ENCODE data around the gene SPATS2. TPM values are rescaled to one million over a fixed set of nuclear protein-coding genes. Genes with fewer than 3 reads are reported as not detected.

Gene SPATS2
- polyA plus RNA-seq, 1 experiment: 100 TPM

- ChIA-PET CTCF (interaction anchor here (0.8 to 2.8 kb wide), 7 partner anchors 8 to 191 kb away, joined by 3 to 18 read pairs (median 10); no protein-coding TSS in a partner anchor), POLR2A (interaction anchor here (0.6 to 1.6 kb wide), 12 partner anchors 8 to 516 kb away, joined by 3 to 11 read pairs (median 3); partner anchors contain the start of genes FAM186B, PRPH, SPATS2 and TUBA1A)
- TF ChIP-seq CTCF (IDR thresholded peaks at IDR 0.05; ENCODE audit: low read depth, low read length): no peak
- Histone ChIP-seq H3K27ac (ENCODE audit: low read depth, low read length) (no peak overlapping the region), H3K27me3 (ENCODE audit: control insufficient read depth, insufficient read depth, low read length) (peaks cover 4% of the 10 kb centered on the region), H3K4me3 (ENCODE audit: low read depth, low read length) (peak overlapping the region; percentile 84), H3K9me3 (ENCODE audit: control insufficient read depth, insufficient read depth, low read length) (no peaks in the 10 kb centered on the region)
- no peak for DNase-seq (ENCODE audit: low read depth, low spot score)
Observed at GRCh38 chr12:49323524-49324097, 43.7 kb upstream of the SPATS2 start.

- Histone ChIP-seq H3K4me3 (ENCODE audit: low read depth, low read length) (no peak overlapping the region), H3K9me3 (ENCODE audit: control insufficient read depth, insufficient read depth, low read length) (no peaks in the 10 kb centered on the region), H3K27ac (ENCODE audit: low read depth, low read length) (no peak overlapping the region), H3K27me3 (ENCODE audit: control insufficient read depth, insufficient read depth, low read length) (no peaks in the 10 kb centered on the region)
- TF ChIP-seq CTCF (IDR thresholded peaks at IDR 0.05; ENCODE audit: low read depth, low read length): no peak
- no peak for DNase-seq (ENCODE audit: low read depth, low spot score)
- POLR2A ChIA-PET: no interaction called here
- CTCF ChIA-PET: interaction anchor here (0.7 to 2.0 kb wide), 3 partner anchors 17 to 37 kb away, joined by 3 to 5 read pairs (median 4); no protein-coding TSS in a partner anchor
Observed at GRCh38 chr12:49325606-49326005, 41.7 kb upstream of the SPATS2 start.

GRCh38 chr12:49327368-49327767, 39.9 kb upstream of the SPATS2 start:
- ChIA-PET CTCF (no interaction called here), POLR2A (no interaction called here)
- no peaks in the 10 kb centered on the region for H3K27me3 ChIP-seq (ENCODE audit: control insufficient read depth, insufficient read depth, low read length)
- TF ChIP-seq CTCF (IDR thresholded peaks at IDR 0.05; ENCODE audit: low read depth, low read length): no peak
- H3K9me3 ChIP-seq (ENCODE audit: control insufficient read depth, insufficient read depth, low read length): no peaks in the 10 kb centered on the region
- H3K27ac ChIP-seq (ENCODE audit: low read depth, low read length): no peak overlapping the region
- no peak overlapping the region for H3K4me3 ChIP-seq (ENCODE audit: low read depth, low read length)
- DNase-seq (ENCODE audit: low read depth, low spot score): no peak

DNA sequence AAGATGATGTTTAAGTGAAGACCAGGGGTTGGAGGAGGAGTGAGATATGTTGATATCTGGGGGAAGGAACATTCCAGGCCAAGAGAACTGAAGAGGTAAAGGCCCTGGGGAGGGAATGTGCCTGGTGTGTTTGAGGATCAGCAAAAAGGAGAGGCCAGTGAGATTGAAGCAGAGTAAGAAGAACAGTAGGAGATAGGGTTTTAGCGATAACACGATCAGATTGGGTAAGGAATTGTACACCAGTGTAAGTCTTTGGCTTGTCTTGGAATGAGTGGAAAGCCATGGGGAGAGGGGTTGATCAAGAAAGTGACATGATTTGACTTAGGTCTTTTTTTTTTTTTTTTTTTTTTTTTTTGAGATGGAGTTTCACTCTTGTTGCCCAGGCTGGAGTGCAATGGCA, 39.4 kb upstream of the SPATS2 start:
- H3K27ac ChIP-seq (ENCODE audit: low read depth, low read length): no peak overlapping the region
- no peaks in the 10 kb centered on the region; the same call in 1 of the 2 replicates for H3K9me3 ChIP-seq (ENCODE audit: control insufficient read depth, insufficient read depth, low read length)
- TF ChIP-seq CTCF (IDR thresholded peaks at IDR 0.05; ENCODE audit: low read depth, low read length): no peak
- ChIA-PET CTCF (no interaction called here), POLR2A (no interaction called here)
- no peak overlapping the region for H3K4me3 ChIP-seq (ENCODE audit: low read depth, low read length)
- H3K27me3 ChIP-seq (ENCODE audit: control insufficient read depth, insufficient read depth, low read length): peaks cover under 1% of the 10 kb centered on the region
- DNase-seq (ENCODE audit: low read depth, low spot score): no peak

DNA sequence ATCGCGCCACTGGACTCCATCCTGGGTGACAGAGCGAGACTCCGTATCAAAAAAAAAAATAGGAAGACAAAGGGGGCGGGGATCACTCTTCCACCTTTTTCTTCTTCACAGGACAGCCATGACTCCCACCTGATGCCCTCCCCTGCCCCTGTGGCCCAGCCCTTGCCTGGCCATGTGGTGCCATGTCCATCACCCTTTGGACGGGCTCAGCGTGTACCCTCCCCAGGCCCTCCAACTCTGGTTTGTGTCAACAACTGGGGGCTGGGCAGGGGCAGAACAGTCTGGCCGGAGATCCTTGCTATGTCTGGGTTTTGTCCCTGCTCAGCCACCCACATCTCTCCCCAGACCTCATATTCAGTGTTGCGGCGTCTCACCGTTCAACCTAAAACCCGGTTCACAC, 38.4 kb upstream of the SPATS2 start:
- Histone ChIP-seq H3K27ac (ENCODE audit: low read depth, low read length) (no peak overlapping the region), H3K4me3 (ENCODE audit: low read depth, low read length) (no peak overlapping the region), H3K9me3 (ENCODE audit: control insufficient read depth, insufficient read depth, low read length) (no peaks in the 10 kb centered on the region; the same call in 1 of the 2 replicates), H3K27me3 (ENCODE audit: control insufficient read depth, insufficient read depth, low read length) (peaks cover 4% of the 10 kb centered on the region)
- no peak for TF ChIP-seq CTCF (IDR thresholded peaks at IDR 0.05; ENCODE audit: low read depth, low read length)
- POLR2A ChIA-PET: no interaction called here
- DNase-seq (ENCODE audit: low read depth, low spot score): no peak
- CTCF ChIA-PET: no interaction called here
